SK-N-SH (cell line): ENCODE results near the gene FGD1. TPM values are rescaled to one million over a fixed set of nuclear protein-coding genes. Genes with fewer than 3 reads are reported as not detected.

Source experiments
- CHD2 ChIP-seq: fragments of 150-350 bp; IDR thresholded peaks from 2 replicates; pipeline ENCODE4 v1.6.1; 2018; ENCODE audit warnings: low read length; ENCODE audit not compliant: partially characterized antibody
- ELF1 ChIP-seq: IDR thresholded peaks from 2 replicates; pipeline ENCODE4 v1.4.0; 2012
- EP300 ChIP-seq, 2 experiments: IDR thresholded peaks; 2 replicates each; pipeline versions ENCODE4 v1.4.0 to v1.6.1; 2012; ENCODE audit warnings: borderline replicate concordance in 1 of 2, low read depth in 1 of 2, low read length in 1 of 2
- EZH2phosphoT487 ChIP-seq: fragments of 200-600 bp; sonication (generic); IDR thresholded peaks from 2 replicates; pipeline ENCODE4 v1.6.1; 2017; ENCODE audit warnings: low read depth, mixed run types, mild to moderate bottlenecking, antibody characterized with exemption, moderate library complexity, borderline replicate concordance
- FOSL2 ChIP-seq: IDR thresholded peaks from 2 replicates; pipeline ENCODE4 v1.4.0; 2012; ENCODE audit warnings: low read depth, mild to moderate bottlenecking, moderate library complexity, borderline replicate concordance
- FOXM1 ChIP-seq: IDR thresholded peaks from 2 replicates; pipeline ENCODE4 v1.4.0; 2012; ENCODE audit warnings: low read depth, mild to moderate bottlenecking
- MEF2A ChIP-seq: IDR thresholded peaks from 2 replicates; pipeline ENCODE4 v1.4.0; 2012; ENCODE audit warnings: low read depth, borderline replicate concordance
- MXI1 ChIP-seq: IDR thresholded peaks from 2 replicates; pipeline ENCODE4 v1.6.1; 2012; ENCODE audit warnings: mild to moderate bottlenecking, low read depth, low read length, improper control_type of control experiment
- NFIC ChIP-seq: IDR thresholded peaks from 2 replicates; pipeline ENCODE4 v1.4.0; 2012; ENCODE audit warnings: borderline replicate concordance
- POLR2AphosphoS5 ChIP-seq: IDR thresholded peaks from 2 replicates; pipeline ENCODE4 v1.6.1; 2012; ENCODE audit warnings: low read depth, low read length
- RAD21 ChIP-seq: IDR thresholded peaks from 2 replicates; pipeline ENCODE4 v1.6.1; 2012; ENCODE audit warnings: mild to moderate bottlenecking, low read length
- RFX5 ChIP-seq: IDR thresholded peaks from 2 replicates; pipeline ENCODE4 v1.6.1; 2012; ENCODE audit warnings: mild to moderate bottlenecking, improper control_type of control experiment, low read length
- RXRA ChIP-seq: IDR thresholded peaks from 2 replicates; pipeline ENCODE4 v1.4.0; 2012; ENCODE audit warnings: low read depth, mild to moderate bottlenecking, borderline replicate concordance
- SIN3A ChIP-seq: IDR thresholded peaks from 2 replicates; pipeline ENCODE4 v1.6.1; 2012; ENCODE audit warnings: low read depth, mild to moderate bottlenecking, low read length, moderate library complexity, borderline replicate concordance
- SMC3 ChIP-seq: IDR thresholded peaks from 2 replicates; pipeline ENCODE4 v1.6.1; 2012; ENCODE audit warnings: low read depth, low read length, improper control_type of control experiment
- TEAD4 ChIP-seq: IDR thresholded peaks from 2 replicates; pipeline ENCODE4 v1.4.0; 2012; ENCODE audit warnings: mild to moderate bottlenecking, borderline replicate concordance; ENCODE audit not compliant: insufficient read depth
- USF2 ChIP-seq: fragments of 150-350 bp; IDR thresholded peaks from 2 replicates; pipeline ENCODE4 v1.6.1; 2017; ENCODE audit warnings: antibody characterized with exemption, low read length, low read depth, borderline replicate concordance
- YY1 ChIP-seq: IDR thresholded peaks from 2 replicates; pipeline ENCODE4 v1.4.0; 2012; ENCODE audit warnings: low read depth, mild to moderate bottlenecking
- polyA plus RNA-seq, 3 experiments: library from polyadenylated mRNA; depleted of rRNA; stranded (reverse); fragments of >200 nt; gene quantifications; 2 replicates each; pipeline ENCODE4 v1.2.3, GENCODE V29; 2012
- TF ChIP-seq, protein P1 (sequence below): IDR thresholded peaks from 2 replicates; pipeline ENCODE4 v1.4.0; 2012; ENCODE audit warnings: low read depth, borderline replicate concordance
- TF ChIP-seq, protein P2 (sequence below): IDR thresholded peaks from 2 replicates; pipeline ENCODE4; 2012
- TF ChIP-seq, protein P3 (sequence below): IDR thresholded peaks from 2 replicates; pipeline ENCODE4 v1.4.0; 2012; ENCODE audit warnings: low read depth
- TF ChIP-seq, protein P4 (sequence below): fragments of 200-600 bp; sonication (generic); IDR thresholded peaks from 2 replicates; pipeline ENCODE4 v1.6.1; 2017; ENCODE audit warnings: antibody characterized with exemption, mild to moderate bottlenecking, moderate library complexity

Gene FGD1
- polyA plus RNA-seq, 1 of the 3 experiments (the other 2 are of a cell fraction), result 6.3 TPM

DNA sequence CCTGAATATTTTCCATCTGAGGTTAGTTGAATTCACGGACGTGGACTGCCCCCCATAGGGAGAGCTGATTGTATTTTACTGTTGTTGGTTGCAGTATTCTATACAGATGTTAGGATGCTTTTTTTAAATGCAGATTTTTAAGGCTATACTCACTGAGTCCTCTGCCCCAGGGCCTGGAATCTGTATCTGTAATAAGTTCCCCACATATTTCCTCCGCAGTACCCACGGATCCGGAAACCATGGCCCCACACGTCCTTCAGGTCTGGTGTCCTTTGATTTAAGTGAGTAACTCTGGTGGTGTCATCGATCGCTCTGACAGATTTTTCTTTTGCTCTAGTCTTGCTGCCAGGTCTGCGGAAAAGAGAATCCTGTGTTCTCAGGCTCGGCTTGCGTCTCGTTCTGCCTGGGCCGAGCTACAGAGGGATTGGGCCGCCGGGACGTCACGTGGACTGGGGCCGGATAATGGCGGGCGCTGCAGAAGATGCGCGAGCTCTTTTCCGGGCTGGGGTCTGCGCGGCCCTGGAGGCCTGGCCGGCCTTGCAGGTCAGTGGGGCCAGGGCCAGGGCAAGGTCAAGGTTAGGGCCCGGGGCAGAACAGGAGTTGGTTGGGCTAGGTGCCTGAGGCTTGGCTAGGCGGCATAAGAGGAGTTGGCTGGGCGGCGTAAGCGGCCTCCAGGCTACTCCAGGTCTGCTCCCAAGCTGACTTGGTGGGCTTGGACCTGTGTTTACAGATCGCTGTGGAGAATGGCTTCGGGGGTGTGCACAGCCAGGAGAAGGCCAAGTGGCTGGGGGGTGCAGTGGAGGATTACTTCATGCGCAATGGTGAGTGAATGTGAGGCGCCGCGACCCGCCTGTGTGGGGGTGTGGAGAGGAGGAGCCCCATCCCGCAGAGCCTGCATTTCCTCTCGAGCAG is 55.8 kb downstream of the FGD1 start, which contains the start of gene TSR2 (continued):
- TF ChIP-seq, protein P1, sequence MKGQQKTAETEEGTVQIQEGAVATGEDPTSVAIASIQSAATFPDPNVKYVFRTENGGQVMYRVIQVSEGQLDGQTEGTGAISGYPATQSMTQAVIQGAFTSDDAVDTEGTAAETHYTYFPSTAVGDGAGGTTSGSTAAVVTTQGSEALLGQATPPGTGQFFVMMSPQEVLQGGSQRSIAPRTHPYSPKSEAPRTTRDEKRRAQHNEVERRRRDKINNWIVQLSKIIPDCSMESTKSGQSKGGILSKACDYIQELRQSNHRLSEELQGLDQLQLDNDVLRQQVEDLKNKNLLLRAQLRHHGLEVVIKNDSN, result peak; percentile 97
- no peak for TF ChIP-seq SIN3A
- TF ChIP-seq ELF1, result peak; percentile 91
- peak; percentile 12; the same call in 1 of the 2 replicates for TF ChIP-seq SMC3
- TF ChIP-seq RFX5, result no peak
- TF ChIP-seq, protein P2, sequence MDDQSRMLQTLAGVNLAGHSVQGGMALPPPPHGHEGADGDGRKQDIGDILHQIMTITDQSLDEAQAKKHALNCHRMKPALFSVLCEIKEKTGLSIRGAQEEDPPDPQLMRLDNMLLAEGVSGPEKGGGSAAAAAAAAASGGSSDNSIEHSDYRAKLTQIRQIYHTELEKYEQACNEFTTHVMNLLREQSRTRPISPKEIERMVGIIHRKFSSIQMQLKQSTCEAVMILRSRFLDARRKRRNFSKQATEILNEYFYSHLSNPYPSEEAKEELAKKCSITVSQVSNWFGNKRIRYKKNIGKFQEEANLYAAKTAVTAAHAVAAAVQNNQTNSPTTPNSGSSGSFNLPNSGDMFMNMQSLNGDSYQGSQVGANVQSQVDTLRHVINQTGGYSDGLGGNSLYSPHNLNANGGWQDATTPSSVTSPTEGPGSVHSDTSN, result peak; percentile 52
- peak; percentile 51 for TF ChIP-seq CHD2
- TF ChIP-seq YY1, result peak; percentile 96
- no peak for TF ChIP-seq MEF2A
- TF ChIP-seq RAD21, result peak; percentile 70
- TF ChIP-seq EP300 (IDR thresholded peaks at IDR 0.05; ENCODE audit: borderline replicate concordance in 1 of 2, low read depth in 1 of 2, low read length in 1 of 2), result no peak; a peak in 1 of 4 replicates
- TF ChIP-seq USF2, result peak; percentile 75; the same call in 1 of the 2 replicates
- no peak for TF ChIP-seq EZH2phosphoT487
- TF ChIP-seq FOSL2, result no peak
- no peak for TF ChIP-seq NFIC
- TF ChIP-seq MXI1, result peak; percentile 49
- peak; percentile 70 for TF ChIP-seq POLR2AphosphoS5
- TF ChIP-seq, protein P3, sequence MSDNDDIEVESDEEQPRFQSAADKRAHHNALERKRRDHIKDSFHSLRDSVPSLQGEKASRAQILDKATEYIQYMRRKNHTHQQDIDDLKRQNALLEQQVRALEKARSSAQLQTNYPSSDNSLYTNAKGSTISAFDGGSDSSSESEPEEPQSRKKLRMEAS, result peak; percentile 77
- TF ChIP-seq RXRA, result no peak
- TF ChIP-seq, protein P4, sequence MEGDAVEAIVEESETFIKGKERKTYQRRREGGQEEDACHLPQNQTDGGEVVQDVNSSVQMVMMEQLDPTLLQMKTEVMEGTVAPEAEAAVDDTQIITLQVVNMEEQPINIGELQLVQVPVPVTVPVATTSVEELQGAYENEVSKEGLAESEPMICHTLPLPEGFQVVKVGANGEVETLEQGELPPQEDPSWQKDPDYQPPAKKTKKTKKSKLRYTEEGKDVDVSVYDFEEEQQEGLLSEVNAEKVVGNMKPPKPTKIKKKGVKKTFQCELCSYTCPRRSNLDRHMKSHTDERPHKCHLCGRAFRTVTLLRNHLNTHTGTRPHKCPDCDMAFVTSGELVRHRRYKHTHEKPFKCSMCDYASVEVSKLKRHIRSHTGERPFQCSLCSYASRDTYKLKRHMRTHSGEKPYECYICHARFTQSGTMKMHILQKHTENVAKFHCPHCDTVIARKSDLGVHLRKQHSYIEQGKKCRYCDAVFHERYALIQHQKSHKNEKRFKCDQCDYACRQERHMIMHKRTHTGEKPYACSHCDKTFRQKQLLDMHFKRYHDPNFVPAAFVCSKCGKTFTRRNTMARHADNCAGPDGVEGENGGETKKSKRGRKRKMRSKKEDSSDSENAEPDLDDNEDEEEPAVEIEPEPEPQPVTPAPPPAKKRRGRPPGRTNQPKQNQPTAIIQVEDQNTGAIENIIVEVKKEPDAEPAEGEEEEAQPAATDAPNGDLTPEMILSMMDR, result peak; percentile 47
- TF ChIP-seq TEAD4, result no peak
- no peak for TF ChIP-seq FOXM1
